Measurements from ENCODE around the gene C1QB. TPM values are rescaled to one million over a fixed set of nuclear protein-coding genes. Genes with fewer than 3 reads are reported as not detected.

The C1QB gene
- total and polyA plus RNA-seq, 2 experiments from 2014 or later, result not detected

- no peaks in the 10 kb centered on the region for H3K9me3 Mint-ChIP-seq
- Histone ChIP-seq H3K4me1 (ENCODE audit: insufficient read depth) (0 out of 2 replicates have a peak, but pooled peaks cover 6% of the 10 kb centered on the region), H3K27ac (ENCODE audit: low read depth) (no peak overlapping the region), H3K27me3 (ENCODE audit: insufficient read depth) (no peaks in the 10 kb centered on the region), H3K9me2 (ENCODE audit: insufficient read depth) (no peaks in the 10 kb centered on the region), H4K20me1 (replicated peaks; ENCODE audit: insufficient read depth) (no peaks in the 10 kb centered on the region), H3K4me3 (no peak overlapping the region), H3K79me2 (replicated peaks; ENCODE audit: insufficient read depth) (no peaks in the 10 kb centered on the region), H3K4me2 (no peak overlapping the region), H3K36me3 (ENCODE audit: insufficient read depth) (no peaks in the 10 kb centered on the region), H2AFZ (no peak overlapping the region), H3F3A (replicated peaks; ENCODE audit: low read depth) (no peaks in the 10 kb centered on the region)
- no peak overlapping the region for H3K4me3 Mint-ChIP-seq
- TF ChIP-seq STAT1 (IDR thresholded peaks at IDR 0.05; ENCODE audit: unreplicated experiment) (no peak), POLR2AphosphoS5 (IDR thresholded peaks at IDR 0.05; ENCODE audit: low read depth) (no peak), CREB1 (CRISPR knock-in tag; IDR thresholded peaks at IDR 0.05; ENCODE audit: low read depth) (no peak), EZH2phosphoT487 (IDR thresholded peaks at IDR 0.05; ENCODE audit: unreplicated experiment) (no peak)
- ATAC-seq (no peak), DNase-seq (ENCODE audit: low spot score) (no peak)
- H3K27me3 Mint-ChIP-seq (ENCODE audit: insufficient read depth, low read depth, poor library complexity), result peaks cover 9% of the 10 kb centered on the region
- H3K36me3 Mint-ChIP-seq (ENCODE audit: low read depth), result no peaks in the 10 kb centered on the region
- H3K27ac Mint-ChIP-seq, result no peak overlapping the region
- H3K4me1 Mint-ChIP-seq, result peaks cover 12% of the 10 kb centered on the region
These were observed 36.5 kb upstream of the C1QB start for GRCh38 chr1:22616571-22616970.

DNA sequence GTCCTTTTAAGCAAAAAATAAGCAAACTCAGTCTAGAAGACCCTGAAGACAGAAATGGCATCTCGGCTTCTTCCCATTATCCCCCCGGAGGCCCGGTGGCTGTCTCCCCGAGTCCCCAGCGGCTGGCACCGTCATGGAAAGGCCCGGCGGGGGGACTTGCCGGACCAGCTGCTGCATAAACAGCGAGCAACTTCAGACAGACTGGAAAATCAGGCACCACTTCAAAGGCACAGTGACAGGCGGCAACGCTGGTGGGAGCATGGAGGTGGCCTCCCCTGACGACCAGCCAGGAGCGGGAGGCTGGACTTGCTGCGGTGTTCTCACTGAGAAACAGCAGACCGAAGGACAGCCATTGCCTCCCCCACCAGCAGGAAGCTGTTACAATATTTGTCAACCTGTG lies 35.0 kb upstream of the C1QB start:
- H3K36me3 ChIP-seq (ENCODE audit: insufficient read depth), result no peaks in the 10 kb centered on the region
- no peak overlapping the region for H2AFZ ChIP-seq
- H3K27ac ChIP-seq (ENCODE audit: low read depth), result no peak overlapping the region
- H3K27me3 ChIP-seq (ENCODE audit: insufficient read depth), result no peaks in the 10 kb centered on the region
- H3K9me2 ChIP-seq (ENCODE audit: insufficient read depth), result no peaks in the 10 kb centered on the region
- H3K4me3 ChIP-seq, result no peak overlapping the region
- Mint-ChIP-seq H3K27me3 (ENCODE audit: insufficient read depth, low read depth, poor library complexity) (peaks cover 6% of the 10 kb centered on the region), H3K36me3 (ENCODE audit: low read depth) (no peaks in the 10 kb centered on the region), H3K9me3 (no peaks in the 10 kb centered on the region), H3K4me3 (no peak overlapping the region), H3K4me1 (peaks cover 3% of the 10 kb centered on the region; the same call in 2 of the 3 replicates), H3K27ac (no peak overlapping the region)
- TF ChIP-seq JUNB (IDR thresholded peaks at IDR 0.05; ENCODE audit: unreplicated experiment) (no peak), ZNF331 (CRISPR knock-in tag; IDR thresholded peaks at IDR 0.05; ENCODE audit: low read depth) (no peak)
- no peaks in the 10 kb centered on the region for H3K79me2 ChIP-seq (replicated peaks; ENCODE audit: insufficient read depth)
- H3K4me2 ChIP-seq, result no peak overlapping the region
- no peaks in the 10 kb centered on the region for H3F3A ChIP-seq (replicated peaks; ENCODE audit: low read depth)
- ATAC-seq (no peak), DNase-seq (ENCODE audit: low spot score) (no peak)
- no peaks in the 10 kb centered on the region for H3K4me1 ChIP-seq (ENCODE audit: insufficient read depth)
- no peaks in the 10 kb centered on the region for H4K20me1 ChIP-seq (replicated peaks; ENCODE audit: insufficient read depth)

- Mint-ChIP-seq H3K4me1 (no peaks in the 10 kb centered on the region; the same call in 2 of the 3 replicates), H3K27ac (no peak overlapping the region), H3K9me3 (no peaks in the 10 kb centered on the region), H3K36me3 (ENCODE audit: low read depth) (no peaks in the 10 kb centered on the region), H3K27me3 (ENCODE audit: insufficient read depth, low read depth, poor library complexity) (peaks cover 8% of the 10 kb centered on the region), H3K4me3 (no peak overlapping the region)
- Histone ChIP-seq H3K4me2 (no peak overlapping the region), H3K79me2 (replicated peaks; ENCODE audit: insufficient read depth) (no peaks in the 10 kb centered on the region), H2AFZ (no peak overlapping the region), H3K27me3 (ENCODE audit: insufficient read depth) (no peaks in the 10 kb centered on the region), H3K27ac (ENCODE audit: low read depth) (no peak overlapping the region), H3K4me1 (ENCODE audit: insufficient read depth) (no peaks in the 10 kb centered on the region), H3K9me2 (ENCODE audit: insufficient read depth) (no peaks in the 10 kb centered on the region), H3K36me3 (ENCODE audit: insufficient read depth) (no peaks in the 10 kb centered on the region), H4K20me1 (replicated peaks; ENCODE audit: insufficient read depth) (no peaks in the 10 kb centered on the region), H3F3A (replicated peaks; ENCODE audit: low read depth) (no peaks in the 10 kb centered on the region), H3K4me3 (no peak overlapping the region)
- DNase-seq (ENCODE audit: low spot score) (no peak), ATAC-seq (no peak)
- TF ChIP-seq, protein P1, sequence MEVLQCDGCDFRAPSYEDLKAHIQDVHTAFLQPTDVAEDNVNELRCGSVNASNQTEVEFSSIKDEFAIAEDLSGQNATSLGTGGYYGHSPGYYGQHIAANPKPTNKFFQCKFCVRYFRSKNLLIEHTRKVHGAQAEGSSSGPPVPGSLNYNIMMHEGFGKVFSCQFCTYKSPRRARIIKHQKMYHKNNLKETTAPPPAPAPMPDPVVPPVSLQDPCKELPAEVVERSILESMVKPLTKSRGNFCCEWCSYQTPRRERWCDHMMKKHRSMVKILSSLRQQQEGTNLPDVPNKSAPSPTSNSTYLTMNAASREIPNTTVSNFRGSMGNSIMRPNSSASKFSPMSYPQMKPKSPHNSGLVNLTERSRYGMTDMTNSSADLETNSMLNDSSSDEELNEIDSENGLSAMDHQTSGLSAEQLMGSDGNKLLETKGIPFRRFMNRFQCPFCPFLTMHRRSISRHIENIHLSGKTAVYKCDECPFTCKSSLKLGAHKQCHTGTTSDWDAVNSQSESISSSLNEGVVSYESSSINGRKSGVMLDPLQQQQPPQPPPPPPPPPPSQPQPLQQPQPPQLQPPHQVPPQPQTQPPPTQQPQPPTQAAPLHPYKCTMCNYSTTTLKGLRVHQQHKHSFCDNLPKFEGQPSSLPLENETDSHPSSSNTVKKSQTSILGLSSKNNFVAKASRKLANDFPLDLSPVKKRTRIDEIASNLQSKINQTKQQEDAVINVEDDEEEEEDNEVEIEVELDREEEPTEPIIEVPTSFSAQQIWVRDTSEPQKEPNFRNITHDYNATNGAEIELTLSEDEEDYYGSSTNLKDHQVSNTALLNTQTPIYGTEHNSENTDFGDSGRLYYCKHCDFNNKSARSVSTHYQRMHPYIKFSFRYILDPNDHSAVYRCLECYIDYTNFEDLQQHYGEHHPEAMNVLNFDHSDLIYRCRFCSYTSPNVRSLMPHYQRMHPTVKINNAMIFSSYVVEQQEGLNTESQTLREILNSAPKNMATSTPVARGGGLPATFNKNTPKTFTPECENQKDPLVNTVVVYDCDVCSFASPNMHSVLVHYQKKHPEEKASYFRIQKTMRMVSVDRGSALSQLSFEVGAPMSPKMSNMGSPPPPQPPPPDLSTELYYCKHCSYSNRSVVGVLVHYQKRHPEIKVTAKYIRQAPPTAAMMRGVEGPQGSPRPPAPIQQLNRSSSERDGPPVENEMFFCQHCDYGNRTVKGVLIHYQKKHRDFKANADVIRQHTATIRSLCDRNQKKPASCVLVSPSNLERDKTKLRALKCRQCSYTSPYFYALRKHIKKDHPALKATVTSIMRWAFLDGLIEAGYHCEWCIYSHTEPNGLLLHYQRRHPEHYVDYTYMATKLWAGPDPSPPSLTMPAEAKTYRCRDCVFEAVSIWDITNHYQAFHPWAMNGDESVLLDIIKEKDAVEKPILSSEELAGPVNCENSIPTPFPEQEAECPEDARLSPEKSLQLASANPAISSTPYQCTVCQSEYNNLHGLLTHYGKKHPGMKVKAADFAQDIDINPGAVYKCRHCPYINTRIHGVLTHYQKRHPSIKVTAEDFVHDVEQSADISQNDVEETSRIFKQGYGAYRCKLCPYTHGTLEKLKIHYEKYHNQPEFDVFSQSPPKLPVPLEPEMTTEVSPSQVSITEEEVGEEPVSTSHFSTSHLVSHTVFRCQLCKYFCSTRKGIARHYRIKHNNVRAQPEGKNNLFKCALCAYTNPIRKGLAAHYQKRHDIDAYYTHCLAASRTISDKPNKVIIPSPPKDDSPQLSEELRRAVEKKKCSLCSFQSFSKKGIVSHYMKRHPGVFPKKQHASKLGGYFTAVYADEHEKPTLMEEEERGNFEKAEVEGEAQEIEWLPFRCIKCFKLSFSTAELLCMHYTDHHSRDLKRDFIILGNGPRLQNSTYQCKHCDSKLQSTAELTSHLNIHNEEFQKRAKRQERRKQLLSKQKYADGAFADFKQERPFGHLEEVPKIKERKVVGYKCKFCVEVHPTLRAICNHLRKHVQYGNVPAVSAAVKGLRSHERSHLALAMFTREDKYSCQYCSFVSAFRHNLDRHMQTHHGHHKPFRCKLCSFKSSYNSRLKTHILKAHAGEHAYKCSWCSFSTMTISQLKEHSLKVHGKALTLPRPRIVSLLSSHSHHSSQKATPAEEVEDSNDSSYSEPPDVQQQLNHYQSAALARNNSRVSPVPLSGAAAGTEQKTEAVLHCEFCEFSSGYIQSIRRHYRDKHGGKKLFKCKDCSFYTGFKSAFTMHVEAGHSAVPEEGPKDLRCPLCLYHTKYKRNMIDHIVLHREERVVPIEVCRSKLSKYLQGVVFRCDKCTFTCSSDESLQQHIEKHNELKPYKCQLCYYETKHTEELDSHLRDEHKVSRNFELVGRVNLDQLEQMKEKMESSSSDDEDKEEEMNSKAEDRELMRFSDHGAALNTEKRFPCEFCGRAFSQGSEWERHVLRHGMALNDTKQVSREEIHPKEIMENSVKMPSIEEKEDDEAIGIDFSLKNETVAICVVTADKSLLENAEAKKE (CRISPR knock-in tag; IDR thresholded peaks at IDR 0.05), result no peak
- no peak for TF ChIP-seq EZH2phosphoT487 (IDR thresholded peaks at IDR 0.05; ENCODE audit: unreplicated experiment)
- no peak for TF ChIP-seq POLR2AphosphoS5 (IDR thresholded peaks at IDR 0.05; ENCODE audit: low read depth)
- no peak for TF ChIP-seq JUNB (IDR thresholded peaks at IDR 0.05; ENCODE audit: unreplicated experiment)
- TF ChIP-seq ZNF114 (CRISPR knock-in tag; IDR thresholded peaks at IDR 0.05), result no peak
- no peak for TF ChIP-seq ZNF331 (CRISPR knock-in tag; IDR thresholded peaks at IDR 0.05; ENCODE audit: low read depth)
- no peak for TF ChIP-seq NANOG (IDR thresholded peaks at IDR 0.05; ENCODE audit: borderline replicate concordance)
- TF ChIP-seq EZH2 (IDR thresholded peaks at IDR 0.05; ENCODE audit: low read depth, unreplicated experiment), result no peak
These were observed 33.8 kb upstream of the C1QB start for GRCh38 chr1:22619252-22619651.

All from GM23338 (cell line).